ENCODE data around the gene TRPM3.

DNA sequence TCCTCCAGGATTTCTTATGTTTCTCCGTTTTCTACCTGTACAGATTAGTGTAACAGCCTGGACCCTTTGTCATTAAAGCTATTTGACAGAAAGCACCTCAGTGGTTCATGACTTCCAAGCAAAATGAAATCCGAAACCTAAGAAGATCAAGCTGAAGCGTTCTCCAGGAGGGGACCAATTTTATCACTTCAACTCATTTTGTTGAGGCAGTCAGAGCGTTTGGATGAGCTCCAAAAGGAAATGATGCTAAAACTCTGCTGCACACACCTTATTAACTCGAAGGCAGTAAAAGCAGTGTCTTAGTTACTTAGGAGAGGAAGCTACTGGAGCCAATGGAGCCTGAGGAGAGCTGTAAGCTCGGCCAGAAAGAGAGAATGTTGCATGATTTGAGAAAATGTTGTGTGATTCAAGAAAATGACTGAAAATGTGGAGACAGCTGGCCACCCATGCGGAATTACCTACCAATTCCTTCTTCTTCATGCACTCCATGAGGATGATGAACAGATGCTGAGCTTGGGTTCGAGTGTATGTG lies 360.2 kb downstream of the TRPM3 start:
- TF ChIP-seq, protein P1, sequence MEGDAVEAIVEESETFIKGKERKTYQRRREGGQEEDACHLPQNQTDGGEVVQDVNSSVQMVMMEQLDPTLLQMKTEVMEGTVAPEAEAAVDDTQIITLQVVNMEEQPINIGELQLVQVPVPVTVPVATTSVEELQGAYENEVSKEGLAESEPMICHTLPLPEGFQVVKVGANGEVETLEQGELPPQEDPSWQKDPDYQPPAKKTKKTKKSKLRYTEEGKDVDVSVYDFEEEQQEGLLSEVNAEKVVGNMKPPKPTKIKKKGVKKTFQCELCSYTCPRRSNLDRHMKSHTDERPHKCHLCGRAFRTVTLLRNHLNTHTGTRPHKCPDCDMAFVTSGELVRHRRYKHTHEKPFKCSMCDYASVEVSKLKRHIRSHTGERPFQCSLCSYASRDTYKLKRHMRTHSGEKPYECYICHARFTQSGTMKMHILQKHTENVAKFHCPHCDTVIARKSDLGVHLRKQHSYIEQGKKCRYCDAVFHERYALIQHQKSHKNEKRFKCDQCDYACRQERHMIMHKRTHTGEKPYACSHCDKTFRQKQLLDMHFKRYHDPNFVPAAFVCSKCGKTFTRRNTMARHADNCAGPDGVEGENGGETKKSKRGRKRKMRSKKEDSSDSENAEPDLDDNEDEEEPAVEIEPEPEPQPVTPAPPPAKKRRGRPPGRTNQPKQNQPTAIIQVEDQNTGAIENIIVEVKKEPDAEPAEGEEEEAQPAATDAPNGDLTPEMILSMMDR (conservative IDR thresholded peaks at IDR 0.05), result no peak
- no peak for TF ChIP-seq EZH2 (IDR thresholded peaks at IDR 0.05; ENCODE audit: low read depth)
